ENCODE data around the gene RCAN2.

Gene RCAN2

DNA sequence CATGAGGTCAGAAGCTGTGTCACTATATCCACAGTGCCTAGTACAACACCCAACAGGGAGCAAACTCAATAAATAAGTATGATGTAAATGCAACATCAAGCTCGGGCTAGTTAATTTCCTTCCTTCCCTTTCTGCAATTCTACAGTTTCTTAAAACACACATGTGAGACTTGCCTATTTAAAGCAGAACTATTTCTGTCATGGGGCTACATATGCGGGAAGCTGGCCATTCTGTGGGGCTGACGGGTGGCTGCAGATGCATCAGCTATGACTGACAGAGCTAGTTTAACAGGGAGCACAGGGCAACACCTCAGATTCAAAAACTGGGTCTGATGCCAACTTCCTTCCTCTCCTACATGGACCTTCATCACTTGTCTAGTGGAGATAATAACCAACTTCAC lies 202.4 kb downstream of the RCAN2 start:
- Histone ChIP-seq H3K27me3 (replicated peaks; ENCODE audit: control insufficient read depth, insufficient read depth, low read length) (no peaks in the 10 kb centered on the region), H3K4me3 (replicated peaks; ENCODE audit: low read depth, low read length) (no peak overlapping the region), H3K36me3 (ENCODE audit: control insufficient read depth, insufficient read depth, low read length) (no peaks in the 10 kb centered on the region)
- DNase-seq (ENCODE audit: extremely low read depth, insufficient read length), result no peak
- TF ChIP-seq CTCF (IDR thresholded peaks at IDR 0.05; ENCODE audit: insufficient read depth, low read length, poor library complexity, severe bottlenecking), result no peak

GRCh38 chr6:46287681-46288080 lies 203.6 kb downstream of the RCAN2 start:
- H3K27me3 ChIP-seq (replicated peaks; ENCODE audit: control insufficient read depth, insufficient read depth, low read length), result no peaks in the 10 kb centered on the region
- no peak overlapping the region for H3K4me3 ChIP-seq (replicated peaks; ENCODE audit: low read depth, low read length)
- TF ChIP-seq CTCF (IDR thresholded peaks at IDR 0.05; ENCODE audit: insufficient read depth, low read length, poor library complexity, severe bottlenecking), result no peak
- no peak for DNase-seq (ENCODE audit: extremely low read depth, insufficient read length)
- H3K36me3 ChIP-seq (ENCODE audit: control insufficient read depth, insufficient read depth, low read length), result no peaks in the 10 kb centered on the region

DNA sequence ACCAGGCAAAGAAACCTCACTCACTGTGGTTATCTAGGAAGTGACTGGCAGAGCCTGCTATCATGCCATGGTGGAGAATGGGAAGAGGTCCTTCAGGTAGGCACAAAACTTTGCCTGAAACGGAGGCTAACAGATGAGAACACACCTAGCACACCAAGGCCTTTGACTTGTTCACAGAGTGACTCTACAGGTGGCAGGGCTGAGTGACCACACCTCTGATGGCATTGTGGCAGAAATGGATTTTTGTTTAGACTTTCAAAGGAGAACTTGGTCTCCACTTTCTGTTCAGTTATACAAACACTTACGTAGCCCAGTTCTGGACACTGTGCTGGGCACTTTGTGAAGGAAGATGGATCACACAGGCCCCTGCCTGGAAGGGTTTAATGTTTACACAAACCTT lies 204.2 kb downstream of the RCAN2 start:
- Histone ChIP-seq H3K36me3 (ENCODE audit: control insufficient read depth, insufficient read depth, low read length) (no peaks in the 10 kb centered on the region), H3K4me3 (replicated peaks; ENCODE audit: low read depth, low read length) (no peak overlapping the region), H3K27me3 (replicated peaks; ENCODE audit: control insufficient read depth, insufficient read depth, low read length) (no peaks in the 10 kb centered on the region)
- no peak for TF ChIP-seq CTCF (IDR thresholded peaks at IDR 0.05; ENCODE audit: insufficient read depth, low read length, poor library complexity, severe bottlenecking)
- no peak for DNase-seq (ENCODE audit: extremely low read depth, insufficient read length)

GRCh38 chr6:46284475-46284874 lies 206.8 kb downstream of the RCAN2 start:
- H3K4me3 ChIP-seq (replicated peaks; ENCODE audit: low read depth, low read length), result no peak overlapping the region
- H3K36me3 ChIP-seq (ENCODE audit: control insufficient read depth, insufficient read depth, low read length), result no peaks in the 10 kb centered on the region
- no peak for DNase-seq (ENCODE audit: extremely low read depth, insufficient read length)
- no peaks in the 10 kb centered on the region for H3K27me3 ChIP-seq (replicated peaks; ENCODE audit: control insufficient read depth, insufficient read depth, low read length)
- TF ChIP-seq CTCF (IDR thresholded peaks at IDR 0.05; ENCODE audit: insufficient read depth, low read length, poor library complexity, severe bottlenecking), result no peak

DNA sequence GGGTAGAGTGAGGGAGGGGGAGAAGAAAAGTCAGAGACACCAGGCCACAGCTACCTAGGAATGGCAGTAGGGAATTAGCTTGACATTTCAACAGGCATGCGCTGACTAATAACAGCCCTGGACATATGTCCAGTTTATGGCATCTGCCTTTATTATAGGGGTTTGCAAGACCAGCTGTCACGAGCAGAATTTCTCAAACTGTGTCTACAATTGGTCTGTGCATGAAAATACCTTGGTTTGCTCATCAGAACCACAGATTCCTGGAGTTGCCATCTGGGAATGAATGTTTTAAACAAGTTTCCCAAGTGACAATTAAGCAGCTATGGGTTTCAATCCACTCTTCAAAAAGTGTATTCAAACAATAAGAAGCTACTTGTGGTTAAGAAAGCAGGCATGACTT lies 210.1 kb downstream of the RCAN2 start:
- Histone ChIP-seq H3K27me3 (replicated peaks; ENCODE audit: control insufficient read depth, insufficient read depth, low read length) (no peaks in the 10 kb centered on the region), H3K4me3 (replicated peaks; ENCODE audit: low read depth, low read length) (no peak overlapping the region), H3K36me3 (ENCODE audit: control insufficient read depth, insufficient read depth, low read length) (no peaks in the 10 kb centered on the region)
- no peak for TF ChIP-seq CTCF (IDR thresholded peaks at IDR 0.05; ENCODE audit: insufficient read depth, low read length, poor library complexity, severe bottlenecking)
- DNase-seq (ENCODE audit: extremely low read depth, insufficient read length), result no peak

GRCh38 chr6:46279874-46280273 lies 211.4 kb downstream of the RCAN2 start:
- Histone ChIP-seq H3K4me3 (replicated peaks; ENCODE audit: low read depth, low read length) (no peak overlapping the region), H3K27me3 (replicated peaks; ENCODE audit: control insufficient read depth, insufficient read depth, low read length) (no peaks in the 10 kb centered on the region), H3K36me3 (ENCODE audit: control insufficient read depth, insufficient read depth, low read length) (no peaks in the 10 kb centered on the region)
- no peak for DNase-seq (ENCODE audit: extremely low read depth, insufficient read length)
- no peak for TF ChIP-seq CTCF (IDR thresholded peaks at IDR 0.05; ENCODE audit: insufficient read depth, low read length, poor library complexity, severe bottlenecking)

Measured in GM06990 (cell line).